Stimulated activated CD8-positive, alpha-beta memory T cell treated with anti-CD3 and anti-CD28 coated beads, Interleukin-7, amount 100 ng/mL, for 48 hours (primary cell): Measurements from ENCODE around the gene YOD1.

Experiments
- DNase-seq, 2 donors: peaks; one replicate each; pipeline ENCODE4 v3.0.0-alpha.2; 2020; ENCODE audit warnings: low read depth in 1 of 2; ENCODE audit errors: extremely low read depth in 1 of 2

Gene YOD1

GRCh38 chr1:207013321-207014085, 37.5 kb downstream of the YOD1 start:
- no peak for DNase-seq

GRCh38 chr1:207010726-207011125, 40.3 kb downstream of the YOD1 start:
- DNase-seq: no peak

DNA sequence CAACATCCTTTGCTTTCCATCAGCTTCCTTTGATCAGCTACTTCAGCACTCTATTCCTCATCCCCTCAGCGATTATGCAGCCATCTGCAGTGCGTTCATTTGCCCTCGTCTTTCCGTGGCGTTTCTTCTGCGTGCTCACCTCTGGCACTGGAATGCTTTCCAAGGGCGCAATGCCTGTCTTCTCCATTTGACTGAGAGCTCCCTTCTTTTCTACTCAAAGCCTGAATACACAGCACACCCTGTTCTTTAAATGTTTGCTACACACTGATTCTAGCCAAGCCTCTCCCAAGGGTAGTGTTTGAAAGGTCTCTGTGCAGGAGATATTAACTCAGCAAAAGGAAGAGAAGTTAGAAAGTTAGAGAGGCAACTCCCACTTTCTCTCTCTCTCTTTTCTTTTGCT, 41.1 kb downstream of the YOD1 start:
- no peak for DNase-seq

DNA sequence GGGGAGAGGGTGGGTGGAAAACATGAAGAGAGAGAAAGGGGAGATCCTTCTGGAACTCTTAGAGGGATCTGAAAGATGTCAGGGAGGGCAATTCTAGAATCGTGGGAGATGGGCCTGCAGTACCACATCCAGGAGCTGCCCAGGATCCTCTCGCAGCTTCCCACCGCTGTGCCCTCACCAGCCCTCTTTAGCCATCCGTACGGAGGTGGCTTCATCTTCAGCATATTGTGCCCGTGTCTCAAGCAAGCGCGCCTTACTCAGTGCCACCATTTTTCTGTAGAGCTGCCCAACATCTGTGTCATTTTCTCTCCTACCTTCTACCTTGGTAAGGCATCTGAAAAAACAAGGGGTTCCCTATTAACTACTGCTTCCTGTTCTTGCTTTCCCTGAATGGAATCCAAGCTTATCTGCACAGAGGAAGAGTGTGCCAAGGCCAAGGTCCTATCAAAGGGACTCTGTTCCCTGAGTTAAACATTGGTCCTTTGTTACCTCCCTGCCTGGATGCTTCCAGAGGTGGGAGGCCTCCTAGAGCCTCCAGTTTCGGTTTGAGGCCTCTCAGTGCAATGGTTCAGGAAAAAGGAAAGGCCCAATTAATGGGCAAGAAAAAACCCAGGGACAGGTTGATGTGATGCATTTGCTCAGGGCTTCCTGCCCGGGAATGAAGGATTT, 41.7 kb downstream of the YOD1 start:
- DNase-seq: no peak

- DNase-seq: no peak
Observed at GRCh38 chr1:207007352-207008033, 43.5 kb downstream of the YOD1 start.

DNA sequence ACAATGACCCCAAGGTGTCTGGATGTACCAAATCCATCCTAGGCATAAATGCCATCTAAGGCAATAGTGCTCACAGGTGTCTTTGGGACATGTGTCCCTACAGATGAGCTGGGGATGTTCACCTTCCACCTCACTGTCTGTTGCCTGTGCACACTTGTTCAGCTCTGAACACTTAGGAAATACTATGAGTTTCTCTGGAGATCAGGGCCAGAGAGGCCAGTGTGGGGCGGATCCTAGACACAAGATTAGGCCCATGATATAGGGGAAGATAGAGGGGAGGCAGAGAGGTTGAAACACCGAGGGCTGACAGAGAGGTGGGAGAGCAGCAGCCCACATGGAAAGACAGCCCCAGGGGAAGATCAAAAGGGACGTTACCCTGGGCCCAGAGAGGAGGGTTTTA, 44.1 kb downstream of the YOD1 start:
- no peak for DNase-seq

- no peak for DNase-seq
Observed at GRCh38 chr1:207006083-207006482, 44.9 kb downstream of the YOD1 start.

DNA sequence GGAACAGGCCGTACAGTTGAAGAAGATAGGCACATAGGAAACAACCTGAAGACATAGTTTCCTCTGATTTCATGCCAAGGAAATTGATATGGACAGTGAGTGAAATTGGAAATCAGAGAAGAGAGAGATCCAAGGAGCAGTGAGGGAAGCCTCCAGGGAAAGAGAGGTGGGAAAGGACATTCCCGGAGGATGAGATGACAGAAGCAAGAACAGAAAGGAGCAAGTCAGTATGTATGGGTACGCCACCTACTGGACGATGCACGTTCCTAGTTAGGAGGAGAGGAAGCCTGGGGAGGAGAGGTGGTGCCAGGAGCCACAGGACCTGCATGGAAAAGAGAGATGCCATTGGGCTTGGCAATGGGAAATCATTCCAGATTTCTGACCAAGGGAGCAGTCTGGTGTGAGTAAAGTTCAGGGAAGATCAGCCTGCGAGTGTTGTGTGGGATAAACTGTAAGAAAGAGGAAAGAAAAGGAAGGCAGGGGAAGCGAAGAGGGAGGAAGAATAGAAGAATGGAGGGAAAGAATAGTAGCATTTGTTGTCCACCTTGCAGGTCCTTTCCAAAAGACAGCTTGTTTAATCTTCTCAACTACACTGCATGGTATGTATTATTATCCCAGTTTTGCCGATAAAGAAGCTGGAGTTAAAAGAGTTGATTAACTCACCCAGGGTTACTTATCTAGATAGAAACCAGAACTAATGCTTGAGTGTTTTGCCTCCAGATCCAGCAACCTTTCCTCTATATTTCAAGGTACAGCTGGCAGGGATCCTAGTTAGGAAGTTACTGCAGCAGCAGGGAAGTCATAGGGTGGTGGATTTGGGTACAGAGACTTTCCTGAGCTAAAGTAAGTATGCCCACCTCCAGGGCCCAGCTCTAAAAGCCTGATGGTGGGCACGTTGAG, 45.8 kb downstream of the YOD1 start:
- DNase-seq: no peak

- no peak for DNase-seq
Observed at GRCh38 chr1:207003210-207003609, 47.8 kb downstream of the YOD1 start.

GRCh38 chr1:207002724-207003146, 48.3 kb downstream of the YOD1 start:
- no peak for DNase-seq

GRCh38 chr1:207001492-207002245, 49.3 kb downstream of the YOD1 start:
- DNase-seq: no peak

DNA sequence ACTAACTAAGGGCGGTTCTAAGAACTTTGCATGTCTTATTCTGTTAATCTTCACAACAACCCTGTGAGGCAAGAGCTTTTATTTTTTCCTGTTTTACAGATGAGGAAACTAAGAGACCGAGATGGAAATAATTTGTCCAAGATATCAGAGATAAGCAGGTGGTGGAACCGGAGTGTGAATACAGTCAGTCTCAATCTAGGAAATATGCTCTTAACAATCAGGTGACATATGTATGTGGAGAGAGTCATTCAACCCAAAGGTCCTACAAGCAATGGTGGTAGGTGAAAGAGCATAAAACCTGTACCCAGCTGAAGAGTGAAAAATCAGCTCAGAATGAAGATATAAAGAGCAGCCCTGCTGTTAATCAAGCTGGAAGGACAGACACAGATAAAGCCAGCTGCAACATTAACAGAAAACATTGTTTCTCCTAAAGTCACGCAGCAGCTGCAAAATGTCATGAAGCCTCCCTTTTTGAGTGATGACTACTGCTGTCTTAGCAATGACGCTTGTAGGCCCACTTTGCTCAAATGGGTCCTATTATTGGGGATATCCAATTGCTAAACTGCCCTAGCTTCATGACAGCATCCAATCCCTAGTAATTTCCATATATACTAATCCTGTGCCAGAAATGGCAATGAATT, 50.2 kb downstream of the YOD1 start:
- no peak for DNase-seq

GRCh38 chr1:206998816-206999215, 52.2 kb downstream of the YOD1 start:
- no peak for DNase-seq
